ENCODE results near the gene CRMP1. TPM values are rescaled to one million over a fixed set of nuclear protein-coding genes. Genes with fewer than 3 reads are reported as not detected.

CRMP1 gene
- total RNA-seq, 1 donor from 2014 or later = 1.4 TPM

GRCh38 chr4:5900844-5901243 is 8.0 kb upstream of the CRMP1 start:
- H3K9me3 ChIP-seq (replicated peaks) = peaks cover 10% of the 10 kb centered on the region
- no peaks in the 10 kb centered on the region for H3K4me1 ChIP-seq
- H3K27me3 ChIP-seq (ENCODE audit: low read depth) = peaks cover 100% of the 10 kb centered on the region
- TF ChIP-seq CTCF (IDR thresholded peaks at IDR 0.05; ENCODE audit: borderline replicate concordance) = no peak
- no peak for DNase-seq
- intact Hi-C loops (cut with micrococcal nuclease) = no loop called here
- no peak overlapping the region for H3K27ac ChIP-seq (replicated peaks)
- no peak overlapping the region for H3K4me3 ChIP-seq
- H3K36me3 ChIP-seq = no peaks in the 10 kb centered on the region

GRCh38 chr4:5899881-5900280 is 7.0 kb upstream of the CRMP1 start:
- no peak for TF ChIP-seq CTCF (IDR thresholded peaks at IDR 0.05; ENCODE audit: borderline replicate concordance)
- DNase-seq = no peak
- no peak overlapping the region for H3K4me3 ChIP-seq
- H3K9me3 ChIP-seq (replicated peaks) = peaks cover 10% of the 10 kb centered on the region
- intact Hi-C loops (cut with micrococcal nuclease) = no loop called here
- peaks cover 100% of the 10 kb centered on the region for H3K27me3 ChIP-seq (ENCODE audit: low read depth)
- H3K4me1 ChIP-seq = no peaks in the 10 kb centered on the region
- no peak overlapping the region for H3K27ac ChIP-seq (replicated peaks)
- H3K36me3 ChIP-seq = no peaks in the 10 kb centered on the region

- no peak for DNase-seq
- intact Hi-C loops (cut with micrococcal nuclease) = no loop called here
- peaks cover 100% of the 10 kb centered on the region for H3K27me3 ChIP-seq (ENCODE audit: low read depth)
- no peaks in the 10 kb centered on the region for H3K4me1 ChIP-seq
- H3K27ac ChIP-seq (replicated peaks) = no peak overlapping the region
- no peak for TF ChIP-seq CTCF (IDR thresholded peaks at IDR 0.05; ENCODE audit: borderline replicate concordance)
- no peak overlapping the region for H3K4me3 ChIP-seq
- H3K9me3 ChIP-seq (replicated peaks) = peaks cover 10% of the 10 kb centered on the region
- no peaks in the 10 kb centered on the region for H3K36me3 ChIP-seq
These were observed 6.5 kb upstream of the CRMP1 start for GRCh38 chr4:5899396-5899795.

GRCh38 chr4:5897674-5898073 is 4.8 kb upstream of the CRMP1 start:
- no peak overlapping the region for H3K4me3 ChIP-seq
- H3K36me3 ChIP-seq = no peaks in the 10 kb centered on the region

GRCh38 chr4:5895287-5895686 is 2.4 kb upstream of the CRMP1 start:
- H3K27me3 ChIP-seq (ENCODE audit: low read depth) = peaks cover 98% of the 10 kb centered on the region

More at GRCh38 chr4:5897674-5898073, 4.8 kb upstream of the CRMP1 start:
- Histone ChIP-seq H3K27me3 (ENCODE audit: low read depth) (peaks cover 99% of the 10 kb centered on the region), H3K27ac (replicated peaks) (no peak overlapping the region), H3K4me1 (peaks cover 3% of the 10 kb centered on the region), H3K9me3 (replicated peaks) (peaks cover 10% of the 10 kb centered on the region)
- DNase-seq = no peak
- intact Hi-C loops (cut with micrococcal nuclease) = no loop called here
- TF ChIP-seq CTCF (IDR thresholded peaks at IDR 0.05; ENCODE audit: borderline replicate concordance) = no peak

More at GRCh38 chr4:5895287-5895686, 2.4 kb upstream of the CRMP1 start:
- no peak for DNase-seq
- intact Hi-C loops (cut with micrococcal nuclease) = no loop called here
- Histone ChIP-seq H3K4me1 (peaks cover 9% of the 10 kb centered on the region), H3K4me3 (no peak overlapping the region), H3K36me3 (no peaks in the 10 kb centered on the region), H3K9me3 (replicated peaks) (peaks cover 10% of the 10 kb centered on the region), H3K27ac (replicated peaks) (no peak overlapping the region)
- TF ChIP-seq CTCF (IDR thresholded peaks at IDR 0.05; ENCODE audit: borderline replicate concordance) = no peak
